Memory B cell (primary cell): ENCODE results near the gene RAB11A.

Experiments used
- ATAC-seq: fragments of 150-1000 bp; cut with Tn5 transposase; 2 replicates; pipeline ENCODE4 v1.10.0; 2021; ENCODE audit warnings: low read depth, mild to moderate bottlenecking, moderate library complexity
- DNase-seq, 2 donors: peaks; one replicate each; pipeline ENCODE4 v3.0.0; 2022; ENCODE audit warnings: low spot score in 2 of 2
- H3K27ac Mint-ChIP-seq: one replicate; pipeline ENCODE4 v1.8.0; 2022; ENCODE audit warnings: mild to moderate bottlenecking, moderate library complexity, mixed read lengths
- H3K27me3 Mint-ChIP-seq: one replicate; pipeline ENCODE4 v1.8.0; 2022; ENCODE audit warnings: mixed read lengths
- H3K36me3 Mint-ChIP-seq: one replicate; pipeline ENCODE4 v1.8.0; 2022; ENCODE audit warnings: mild to moderate bottlenecking, mixed read lengths
- H3K4me1 Mint-ChIP-seq: one replicate; pipeline ENCODE4 v1.8.0; 2022; ENCODE audit warnings: mixed read lengths
- H3K4me3 Mint-ChIP-seq: one replicate; pipeline ENCODE4 v1.8.0; 2022; ENCODE audit warnings: mild to moderate bottlenecking, moderate library complexity, mixed read lengths
- H3K9me3 Mint-ChIP-seq: one replicate; pipeline ENCODE4 v1.8.0; 2022; ENCODE audit warnings: mixed read lengths

RAB11A gene

DNA sequence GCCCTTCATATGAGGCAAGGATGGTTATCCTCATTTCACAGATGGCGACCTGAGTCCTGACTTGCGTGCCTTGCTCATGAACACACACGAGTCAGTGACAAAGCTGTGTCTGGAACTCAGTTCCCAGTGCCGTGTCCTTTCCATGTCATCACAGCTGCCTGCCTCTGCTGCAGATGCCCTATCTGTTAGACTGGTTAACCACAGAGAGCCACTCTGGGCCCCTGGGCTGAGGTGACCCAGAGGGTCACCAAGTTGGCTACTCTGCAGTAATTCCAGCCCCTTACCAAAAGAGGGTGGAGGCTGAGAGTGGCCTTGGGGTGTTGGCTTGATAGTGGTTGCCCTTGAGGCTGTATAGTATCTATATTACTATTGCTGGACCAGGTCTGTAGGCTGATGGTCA is 41.0 kb downstream of the RAB11A start:
- DNase-seq (no peak), ATAC-seq (no peak)
- no peak overlapping the region for H3K4me3 Mint-ChIP-seq
- peaks cover 10% of the 10 kb centered on the region for H3K4me1 Mint-ChIP-seq
- H3K9me3 Mint-ChIP-seq: no peaks in the 10 kb centered on the region
- H3K36me3 Mint-ChIP-seq: peaks cover 11% of the 10 kb centered on the region
- no peaks in the 10 kb centered on the region for H3K27me3 Mint-ChIP-seq
- no peak overlapping the region for H3K27ac Mint-ChIP-seq

DNA sequence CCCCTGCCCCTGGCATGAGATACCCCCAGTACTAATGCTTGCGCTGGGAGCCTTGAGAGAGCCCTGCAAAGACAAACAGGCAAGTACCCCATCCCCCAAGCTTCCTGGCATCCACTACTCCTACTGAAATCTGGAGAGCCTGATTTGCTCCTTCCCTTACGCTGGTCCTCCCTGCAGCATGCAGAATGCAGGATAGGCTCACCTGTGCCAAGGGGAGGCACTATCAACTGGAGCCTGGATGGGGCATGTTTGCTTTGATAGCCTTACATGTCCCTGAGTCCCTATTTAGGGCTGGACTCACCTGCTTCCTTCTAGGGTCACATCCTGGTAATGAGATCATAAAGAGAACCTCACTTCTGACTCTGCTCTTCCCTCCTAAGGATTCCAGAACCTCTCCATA is 42.9 kb downstream of the RAB11A start:
- H3K9me3 Mint-ChIP-seq: no peaks in the 10 kb centered on the region
- H3K27me3 Mint-ChIP-seq: no peaks in the 10 kb centered on the region
- no peak for ATAC-seq
- no peak overlapping the region for H3K4me3 Mint-ChIP-seq
- peaks cover 9% of the 10 kb centered on the region for H3K36me3 Mint-ChIP-seq
- no peak for DNase-seq
- H3K4me1 Mint-ChIP-seq: peaks cover 29% of the 10 kb centered on the region
- no peak overlapping the region for H3K27ac Mint-ChIP-seq

DNA sequence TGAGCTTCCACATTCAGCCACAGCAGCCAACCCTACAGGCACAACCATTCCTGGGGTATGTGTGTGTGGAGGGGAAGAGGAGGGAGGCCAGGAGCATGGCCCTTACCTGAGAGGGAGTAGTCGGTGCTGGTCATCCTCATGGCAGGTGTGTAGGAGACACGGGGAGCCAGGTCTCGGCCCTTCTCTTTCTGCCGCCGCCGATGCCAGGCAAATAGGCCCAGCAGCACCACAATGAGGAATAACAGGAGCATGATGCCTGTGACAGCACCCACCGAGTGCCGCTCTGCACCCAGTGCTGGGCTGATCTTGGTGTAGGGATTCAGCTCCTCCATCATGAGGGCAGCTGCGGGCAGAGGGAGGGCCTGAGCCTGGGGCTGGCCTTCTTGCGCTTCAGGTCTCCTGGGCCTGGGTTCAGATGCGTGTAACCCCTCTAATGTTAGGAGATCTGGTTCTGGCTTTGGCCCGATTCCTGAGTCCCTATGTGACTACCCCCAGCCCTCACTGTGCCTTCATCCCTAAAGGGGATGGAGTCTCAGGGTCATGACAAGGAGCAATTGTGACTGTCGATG is 44.4 kb downstream of the RAB11A start:
- no peak for ATAC-seq
- H3K36me3 Mint-ChIP-seq: peaks cover 9% of the 10 kb centered on the region
- no peak overlapping the region for H3K4me3 Mint-ChIP-seq
- DNase-seq: no peak
- H3K9me3 Mint-ChIP-seq: no peaks in the 10 kb centered on the region
- peak overlapping the region; percentile 92 for H3K27ac Mint-ChIP-seq
- peaks cover 42% of the 10 kb centered on the region for H3K4me1 Mint-ChIP-seq
- no peaks in the 10 kb centered on the region for H3K27me3 Mint-ChIP-seq

DNA sequence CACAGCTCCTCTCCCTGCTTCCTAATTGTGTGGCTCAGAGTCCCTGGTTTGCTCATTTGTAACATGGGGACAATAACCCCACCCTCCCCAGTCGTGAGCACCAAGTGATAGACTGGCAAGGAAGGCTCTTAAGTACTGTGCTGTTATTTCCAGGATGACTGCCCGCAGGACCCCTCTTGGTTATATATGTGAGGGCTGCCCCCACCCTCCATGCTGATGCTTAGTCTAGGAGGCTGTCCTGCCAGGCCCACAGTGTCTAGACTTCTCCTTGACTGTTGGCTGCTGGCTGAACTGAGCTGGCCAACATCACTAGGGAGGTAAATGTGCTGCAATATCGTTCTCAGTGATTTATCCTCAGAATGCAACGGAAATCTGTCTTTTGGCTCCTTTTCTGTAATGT is 45.1 kb downstream of the RAB11A start:
- peak overlapping the region; percentile 92 for H3K27ac Mint-ChIP-seq

DNA sequence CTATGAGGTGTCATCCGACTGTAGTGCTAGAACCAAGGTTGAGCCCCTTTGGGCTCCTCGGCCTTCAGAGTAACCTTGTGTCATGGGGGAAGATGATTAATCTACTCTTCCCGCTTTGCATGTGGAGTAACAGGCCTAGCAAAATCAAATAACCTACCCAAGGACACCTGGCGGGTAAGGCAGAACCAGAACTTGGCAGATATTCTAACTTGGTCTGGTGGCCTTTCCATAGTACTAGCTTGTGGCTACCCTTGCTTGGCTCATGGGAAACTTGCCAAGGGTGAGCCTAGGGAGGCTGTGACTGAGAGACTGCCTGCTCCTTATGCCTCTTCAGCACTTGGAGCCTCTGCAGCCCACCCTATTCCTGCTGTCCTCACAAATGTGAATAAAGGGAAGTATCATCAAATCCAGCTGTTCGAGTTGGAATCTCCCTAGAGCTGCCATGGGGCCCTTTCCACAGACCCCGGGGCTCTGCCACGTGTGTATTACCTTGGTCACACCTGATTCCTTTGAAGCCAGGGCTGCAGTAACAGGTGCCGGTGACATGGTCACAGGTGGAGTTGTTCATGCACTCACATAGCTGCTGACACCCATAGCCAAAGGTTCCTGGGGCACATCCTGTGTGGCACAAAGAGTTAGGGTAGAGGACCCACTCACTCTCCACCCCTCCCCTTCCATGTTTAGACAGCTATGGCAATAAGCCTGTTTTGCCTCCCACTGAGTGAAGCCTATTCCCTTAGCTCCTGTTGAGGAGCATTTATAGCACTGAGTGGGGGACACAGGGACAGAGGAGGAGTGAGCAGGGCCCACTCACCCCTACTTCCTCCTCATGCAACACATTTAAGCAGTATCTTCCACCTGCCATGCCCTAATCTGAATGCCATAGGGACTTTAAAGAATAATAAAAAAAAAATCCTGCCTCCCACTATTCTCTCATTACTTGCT is 46.0 kb downstream of the RAB11A start:
- Mint-ChIP-seq H3K4me3 (peak overlapping the region; percentile 37), H3K4me1 (peaks cover 45% of the 10 kb centered on the region), H3K36me3 (peaks cover 5% of the 10 kb centered on the region), H3K27ac (peak overlapping the region; percentile 92), H3K27me3 (no peaks in the 10 kb centered on the region), H3K9me3 (no peaks in the 10 kb centered on the region)
- DNase-seq (peak in 1 of 2 donors; percentile 12), ATAC-seq (peak; percentile 41)

More for the DNA sequence above, 45.1 kb downstream of the RAB11A start:
- no peak for DNase-seq
- H3K36me3 Mint-ChIP-seq: peaks cover 7% of the 10 kb centered on the region
- no peaks in the 10 kb centered on the region for H3K27me3 Mint-ChIP-seq
- no peaks in the 10 kb centered on the region for H3K9me3 Mint-ChIP-seq
- peaks cover 44% of the 10 kb centered on the region for H3K4me1 Mint-ChIP-seq
- H3K4me3 Mint-ChIP-seq: no peak overlapping the region
- ATAC-seq: no peak

DNA sequence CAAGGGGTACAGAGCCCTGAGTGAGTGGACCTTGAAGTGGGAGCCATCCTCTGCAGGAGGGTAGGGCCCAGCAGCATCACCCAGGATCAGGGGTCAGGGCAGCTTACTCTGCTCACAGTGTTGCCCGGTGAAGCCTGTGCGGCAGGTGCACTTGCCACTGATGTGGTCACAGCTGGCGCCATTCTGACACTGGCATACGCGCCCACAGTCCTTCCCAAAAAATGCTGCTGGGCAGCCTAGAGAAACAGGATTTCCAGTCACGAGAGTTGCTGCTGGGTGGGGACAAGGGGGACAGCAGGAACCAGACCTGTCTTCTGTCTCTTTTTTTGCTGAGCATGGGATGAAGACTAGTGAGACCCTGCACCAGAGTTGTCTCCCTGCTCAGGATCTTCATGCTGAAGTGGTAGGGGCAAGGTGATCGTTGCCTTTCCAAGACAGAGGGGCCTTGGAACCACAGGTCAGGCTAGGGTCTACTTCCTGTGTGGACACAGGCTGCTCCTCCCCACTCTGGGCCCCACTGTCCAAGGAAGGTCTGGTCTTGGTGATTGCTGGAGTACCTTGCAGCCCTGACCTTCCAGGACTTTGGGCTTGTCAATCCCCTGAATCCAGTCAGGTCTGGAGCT is 46.9 kb downstream of the RAB11A start:
- Mint-ChIP-seq H3K27me3 (no peaks in the 10 kb centered on the region), H3K4me3 (peak overlapping the region; percentile 37), H3K9me3 (no peaks in the 10 kb centered on the region), H3K36me3 (peaks cover 1% of the 10 kb centered on the region), H3K27ac (peak overlapping the region; percentile 92), H3K4me1 (peaks cover 54% of the 10 kb centered on the region)
- ATAC-seq (no peak), DNase-seq (no peak)

DNA sequence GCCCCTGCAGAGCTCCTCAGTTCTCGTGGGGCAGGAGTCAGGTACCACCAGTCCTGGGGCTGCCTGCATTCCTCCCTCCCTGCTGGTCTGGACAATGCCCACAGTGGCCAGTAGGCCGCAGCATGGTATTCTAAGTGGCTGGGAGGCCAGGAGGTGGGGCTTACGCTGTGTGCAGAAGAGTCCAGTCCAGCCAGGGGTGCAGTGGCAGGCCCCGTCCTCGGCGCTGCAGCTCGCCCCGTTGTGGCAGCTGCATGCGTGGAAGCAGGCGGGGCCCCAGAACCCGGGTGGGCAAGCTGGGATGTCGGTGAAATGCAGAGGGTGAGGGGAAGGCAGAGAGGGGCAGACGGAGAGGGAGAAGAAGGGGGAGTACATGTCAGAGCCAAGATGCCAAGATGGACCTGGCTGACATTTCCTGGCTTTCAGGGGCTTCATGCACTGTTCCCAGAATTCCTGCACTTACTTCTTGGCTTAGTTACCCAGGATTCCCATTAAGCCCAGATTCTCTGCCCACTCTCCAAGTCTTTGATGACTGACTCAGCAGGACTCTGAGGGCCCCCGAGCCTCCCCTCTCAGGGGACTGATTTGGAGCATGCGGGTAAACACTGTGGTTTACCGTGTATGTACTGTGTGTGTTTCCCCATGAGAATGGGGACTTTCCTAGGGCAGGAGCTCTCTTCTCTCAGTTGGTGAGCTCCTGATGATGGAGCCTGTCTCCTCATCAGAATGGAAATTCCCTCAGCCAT is 47.5 kb downstream of the RAB11A start:
- Mint-ChIP-seq H3K9me3 (no peaks in the 10 kb centered on the region), H3K27ac (peak overlapping the region; percentile 92), H3K4me3 (peak overlapping the region; percentile 71), H3K27me3 (no peaks in the 10 kb centered on the region), H3K36me3 (no peaks in the 10 kb centered on the region), H3K4me1 (peaks cover 61% of the 10 kb centered on the region)
- ATAC-seq (peak; percentile 88), DNase-seq (peak; percentile 48 to 62)

DNA sequence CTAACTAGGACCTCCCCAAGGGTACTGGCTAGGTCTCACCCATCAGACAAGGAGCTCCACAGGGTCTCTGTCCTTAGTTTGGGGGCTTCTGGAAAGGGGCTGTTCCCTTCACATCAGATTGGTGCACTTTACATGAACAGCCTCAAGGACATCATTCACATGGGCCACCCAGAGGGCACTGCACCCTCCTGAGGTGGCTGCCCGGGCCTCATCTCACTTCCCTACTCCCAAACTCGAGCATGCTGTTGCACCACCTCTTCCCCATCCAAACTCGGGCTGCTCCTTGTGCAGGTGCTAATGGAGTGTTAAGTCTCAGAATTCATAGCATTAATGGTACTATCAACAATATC is 48.1 kb downstream of the RAB11A start:
- Mint-ChIP-seq H3K4me1 (peaks cover 67% of the 10 kb centered on the region), H3K9me3 (no peaks in the 10 kb centered on the region), H3K36me3 (no peaks in the 10 kb centered on the region), H3K4me3 (peak overlapping the region; percentile 71), H3K27ac (peak overlapping the region; percentile 92), H3K27me3 (no peaks in the 10 kb centered on the region)
- DNase-seq: peak in 1 of 2 donors; percentile 40
- no peak for ATAC-seq

DNA sequence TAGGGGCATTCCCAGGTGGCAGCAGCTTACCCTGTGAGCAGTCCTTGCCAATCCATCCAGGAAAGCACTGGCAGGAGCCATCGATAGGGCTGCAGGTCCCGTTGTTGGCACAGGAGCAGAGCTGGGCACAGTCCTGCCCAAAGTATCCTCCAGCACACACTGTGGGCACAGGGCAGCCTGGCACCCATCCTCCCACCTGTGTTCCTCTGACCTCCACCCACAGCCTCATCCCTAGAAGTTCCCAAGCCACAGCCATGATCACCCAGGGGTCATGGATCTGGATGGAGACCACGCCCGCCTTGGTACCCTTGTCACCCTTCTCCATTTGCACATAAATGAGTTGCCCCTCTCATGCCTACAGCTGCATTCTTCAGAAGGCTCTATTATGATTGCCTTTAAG is 48.6 kb downstream of the RAB11A start:
- Mint-ChIP-seq H3K27ac (peak overlapping the region; percentile 92), H3K4me3 (no peak overlapping the region), H3K36me3 (no peaks in the 10 kb centered on the region), H3K27me3 (no peaks in the 10 kb centered on the region), H3K9me3 (no peaks in the 10 kb centered on the region), H3K4me1 (peaks cover 68% of the 10 kb centered on the region)
- ATAC-seq (no peak), DNase-seq (no peak)

DNA sequence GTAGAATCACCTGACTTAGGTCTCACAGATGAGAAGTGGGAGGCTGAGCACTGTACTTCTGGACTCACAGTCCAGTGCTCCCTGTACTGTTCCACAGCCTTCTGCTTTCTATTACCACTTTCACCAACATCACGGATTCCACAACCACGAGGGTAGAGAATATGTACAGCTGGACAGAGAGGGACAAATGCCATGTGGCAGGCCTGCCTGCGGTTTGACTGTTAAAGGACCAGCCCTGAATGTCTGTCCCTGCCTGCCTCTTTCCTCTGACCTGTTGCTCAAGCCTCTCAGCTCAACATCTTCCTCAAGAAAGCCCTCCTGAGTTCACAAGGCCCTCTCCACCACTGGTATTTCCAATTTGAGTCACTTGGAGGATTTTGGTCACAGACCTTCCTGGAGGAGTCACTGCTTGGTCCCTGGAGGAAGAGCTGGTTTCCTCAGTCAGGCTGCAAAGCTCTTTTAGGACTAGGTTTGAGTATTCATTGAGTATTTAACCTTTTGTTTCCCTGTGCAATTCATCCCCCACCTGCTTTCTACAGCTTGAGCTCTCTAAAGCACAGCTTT is 49.1 kb downstream of the RAB11A start:
- H3K36me3 Mint-ChIP-seq: no peaks in the 10 kb centered on the region
- H3K4me1 Mint-ChIP-seq: peaks cover 68% of the 10 kb centered on the region
- peak overlapping the region; percentile 15 for H3K4me3 Mint-ChIP-seq
- no peak for DNase-seq
- H3K27ac Mint-ChIP-seq: peak overlapping the region; percentile 92
- no peaks in the 10 kb centered on the region for H3K27me3 Mint-ChIP-seq
- no peaks in the 10 kb centered on the region for H3K9me3 Mint-ChIP-seq
- ATAC-seq: no peak

DNA sequence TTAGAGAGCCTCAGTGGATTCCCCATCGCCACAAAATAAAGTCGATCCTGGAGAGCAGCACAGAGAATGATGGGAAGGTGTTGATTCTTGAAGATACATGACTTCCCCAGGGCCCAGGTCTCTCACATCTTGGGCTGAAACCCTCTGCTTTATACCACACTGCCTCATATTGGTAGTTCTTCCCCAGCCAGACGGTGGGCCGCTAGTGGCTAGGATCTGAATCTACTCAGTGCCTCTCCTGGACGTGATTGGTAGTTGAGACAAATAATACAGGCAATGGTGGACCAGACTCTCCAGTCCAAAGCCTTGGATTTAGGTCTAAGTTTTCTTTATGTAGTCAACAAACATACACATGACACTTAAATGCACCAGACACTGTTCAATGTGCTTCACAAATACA is 49.7 kb downstream of the RAB11A start:
- Mint-ChIP-seq H3K4me1 (peaks cover 68% of the 10 kb centered on the region), H3K27ac (peak overlapping the region; percentile 92), H3K27me3 (no peaks in the 10 kb centered on the region), H3K9me3 (no peaks in the 10 kb centered on the region), H3K36me3 (no peaks in the 10 kb centered on the region), H3K4me3 (no peak overlapping the region)
- DNase-seq: no peak
- no peak for ATAC-seq

DNA sequence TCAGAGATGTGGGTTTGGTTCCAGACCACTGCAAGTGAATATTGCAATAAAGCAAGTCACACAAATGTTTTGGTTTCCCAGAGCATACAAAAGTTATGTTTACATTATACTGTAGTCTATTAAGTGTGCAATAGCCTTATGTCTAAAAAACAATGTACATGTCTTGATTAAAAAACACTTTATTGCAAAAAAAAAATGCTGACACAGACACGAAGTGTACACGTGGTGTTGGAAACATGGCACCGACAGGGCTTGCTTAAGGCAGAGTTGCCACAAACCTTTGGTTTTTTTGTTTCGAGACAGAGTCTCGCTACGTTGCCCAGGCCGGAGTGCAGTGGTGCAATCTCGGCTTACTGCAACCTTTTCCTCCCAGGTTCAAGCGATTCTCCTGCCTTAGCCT is 50.1 kb downstream of the RAB11A start:
- H3K27me3 Mint-ChIP-seq: no peaks in the 10 kb centered on the region
- no peaks in the 10 kb centered on the region for H3K36me3 Mint-ChIP-seq
- DNase-seq (no peak), ATAC-seq (no peak)
- no peaks in the 10 kb centered on the region for H3K9me3 Mint-ChIP-seq
- H3K27ac Mint-ChIP-seq: no peak overlapping the region
- H3K4me3 Mint-ChIP-seq: no peak overlapping the region
- peaks cover 68% of the 10 kb centered on the region for H3K4me1 Mint-ChIP-seq

DNA sequence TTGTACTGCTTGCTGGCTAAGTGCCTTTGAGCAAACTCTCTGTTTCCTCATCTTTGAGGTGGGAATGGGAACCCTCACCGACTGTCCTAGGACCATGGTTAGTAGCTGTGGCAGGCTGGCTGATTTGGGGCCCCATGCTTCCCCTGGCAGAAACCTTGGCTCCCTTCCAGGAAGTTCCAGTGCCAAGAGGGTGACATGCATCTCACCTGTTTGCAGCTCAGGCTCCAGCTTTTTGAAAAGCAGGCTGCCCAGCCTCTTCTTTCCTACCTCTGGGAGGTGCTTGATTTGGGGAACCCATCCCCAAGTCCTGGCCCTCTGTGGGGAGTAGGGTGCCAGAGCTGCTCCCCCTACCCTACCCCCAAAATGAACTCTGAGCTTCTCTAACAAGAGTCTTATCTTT is 50.8 kb downstream of the RAB11A start:
- no peak for ATAC-seq
- Mint-ChIP-seq H3K4me1 (peaks cover 60% of the 10 kb centered on the region), H3K27me3 (no peaks in the 10 kb centered on the region), H3K27ac (peak overlapping the region; percentile 85), H3K4me3 (no peak overlapping the region), H3K36me3 (no peaks in the 10 kb centered on the region), H3K9me3 (no peaks in the 10 kb centered on the region)
- DNase-seq: no peak
